Endothelial cell of umbilical vein (primary cell): ENCODE measurements around the gene SH3TC1. TPM values are rescaled to one million over a fixed set of nuclear protein-coding genes. Genes with fewer than 3 reads are reported as not detected.

Source experiments
- BruUV-seq: library from RNA; stranded (reverse); fragments of 400-500 nt; replicated peaks from 2 replicates; lab custom pipeline; 2021; lab: Mats Ljungman, UMichigan
- CTCF ChIA-PET: fragments of 300-600, 350-600 bp; sonication (Branson Sonifier 250); formaldehyde crosslinking; loops from one replicate; lab custom pipeline; 2021; ENCODE audit warnings: antibody characterized with exemption, inconsistent platforms; lab: Charles Lee
- POLR2A ChIA-PET: fragments of 300-600, 350-600 bp; sonication (Branson Sonifier 250); formaldehyde crosslinking; loops from one replicate; lab custom pipeline; 2021; ENCODE audit warnings: antibody characterized with exemption, inconsistent platforms; lab: Charles Lee
- DNase-seq: peaks from one replicate; pipeline ENCODE4 v3.0.0-alpha.2; 2011; ENCODE audit warnings: low read depth, low spot score
- FAIRE-seq: peaks from 2 replicates; lab custom pipeline; 2011; peaks lifted over from hg19 to GRCh38; lab: Jason Lieb, UNC
- H2AFZ ChIP-seq: 2 replicates; pipeline ENCODE4 v1.6.0; 2012; ENCODE audit warnings: low read depth, low read length, control low read depth, inconsistent platforms
- H3K27ac ChIP-seq: 2 replicates; pipeline ENCODE4 v1.5.1; 2011; ENCODE audit warnings: low read depth, mild to moderate bottlenecking, control low read depth, low read length, moderate library complexity; ENCODE audit not compliant: insufficient read depth
- H3K27me3 ChIP-seq, 2 experiments: 2 replicates each; pipeline versions ENCODE4 v1.6.0 to v1.6.1; 2011; ENCODE audit warnings: low read length in 2 of 2, mixed read lengths in 1 of 2; ENCODE audit not compliant: control insufficient read depth in 2 of 2, insufficient read depth in 2 of 2
- H3K36me3 ChIP-seq, 2 experiments: 2 replicates in 1 of 2; 3 replicates in 1 of 2; pipeline ENCODE4 v1.5.1; 2011; ENCODE audit warnings: low read length in 2 of 2, mild to moderate bottlenecking in 1 of 2, moderate library complexity in 1 of 2; ENCODE audit not compliant: control insufficient read depth in 2 of 2, insufficient read depth in 2 of 2; ENCODE audit errors: extremely low read depth in 1 of 2
- H3K4me1 ChIP-seq: 3 replicates; pipeline ENCODE4 v1.5.1; 2011; ENCODE audit warnings: mild to moderate bottlenecking, low read length; ENCODE audit not compliant: control insufficient read depth, insufficient read depth; ENCODE audit errors: extremely low read depth
- H3K4me2 ChIP-seq: 2 replicates; pipeline ENCODE4 v1.6.1; 2011; ENCODE audit warnings: low read length, control low read depth, mixed read lengths; ENCODE audit not compliant: insufficient read depth
- H3K4me3 ChIP-seq, 3 experiments: fragments of 200-600 bp in 1 of 3; sonication (generic), shearing (Covaris generic) in 1 of 3; replicated peaks in 1 of 3; 2 replicates each; pipeline ENCODE4 v1.5.1; 2011 to 2016; ENCODE audit warnings: control low read depth in 3 of 3, low read length in 3 of 3, mild to moderate bottlenecking in 2 of 3, inconsistent platforms in 1 of 3, low read depth in 1 of 3, moderate library complexity in 1 of 3; ENCODE audit not compliant: insufficient read depth in 1 of 3
- H3K79me2 ChIP-seq: 2 replicates; pipeline ENCODE4 v1.6.0; 2012; ENCODE audit warnings: low read length, inconsistent platforms; ENCODE audit not compliant: control insufficient read depth, insufficient read depth
- H3K9ac ChIP-seq: replicated peaks from 2 replicates; pipeline ENCODE3; 2011; ENCODE audit warnings: low read length, control low read depth; ENCODE audit not compliant: insufficient read depth; ENCODE audit errors: extremely low read depth
- H3K9me1 ChIP-seq: replicated peaks from 3 replicates; pipeline ENCODE4 v1.6.0; 2011; ENCODE audit warnings: mild to moderate bottlenecking, low read length; ENCODE audit not compliant: control insufficient read depth, insufficient read depth; ENCODE audit errors: extremely low read depth
- H3K9me3 ChIP-seq: replicated peaks from 2 replicates; pipeline ENCODE4 v1.5.1; 2012; ENCODE audit warnings: low read length, inconsistent platforms; ENCODE audit not compliant: control insufficient read depth, insufficient read depth
- H4K20me1 ChIP-seq: replicated peaks from 2 replicates; pipeline ENCODE3; 2011; ENCODE audit warnings: mild to moderate bottlenecking, low read length; ENCODE audit not compliant: control insufficient read depth, insufficient read depth; ENCODE audit errors: extremely low read depth
- EZH2 ChIP-seq: IDR thresholded peaks from 2 replicates; pipeline ENCODE4 v1.6.1; 2012; ENCODE audit warnings: borderline replicate concordance, low read depth, mild to moderate bottlenecking, moderate library complexity, low read length, inconsistent platforms; ENCODE audit not compliant: severe bottlenecking
- FOS ChIP-seq: IDR thresholded peaks from 2 replicates; pipeline ENCODE4 v1.6.1; 2011; ENCODE audit warnings: mild to moderate bottlenecking, low read length, moderate library complexity, borderline replicate concordance; ENCODE audit not compliant: insufficient read depth
- GATA2 ChIP-seq: IDR thresholded peaks from 2 replicates; pipeline ENCODE4 v1.7.0; 2011; ENCODE audit warnings: low read depth, mild to moderate bottlenecking, moderate library complexity, mixed read lengths, low read length; ENCODE audit not compliant: insufficient read length, insufficient read depth
- POLR2AphosphoS5 ChIP-seq: IDR thresholded peaks from 2 replicates; pipeline ENCODE4 v1.6.1; 2012; ENCODE audit warnings: low read depth, mild to moderate bottlenecking, control low read depth, low read length, moderate library complexity; ENCODE audit not compliant: insufficient read depth
- dilution Hi-C: fragments of 300-500 bp; cut with MboI; formaldehyde crosslinking; loops from one replicate; pipeline ENCODE4 v1.15.0; 2019; ENCODE audit warnings: low sequenced_read_pairs; ENCODE audit not compliant: extremely low pct_ligation_motif_present
- intact Hi-C: fragments of 100-400 bp; cut with micrococcal nuclease; formaldehyde crosslinking; loops from one replicate; pipeline ENCODE4 v1.10.0; 2022
- polyA plus RNA-seq, 4 experiments: library from polyadenylated mRNA; depleted of rRNA in 3 of 4; stranded (reverse) in 3 of 4; unstranded in 1 of 4; fragments of >200 nt; gene quantifications; 2 replicates each; pipeline versions ENCODE4 v1.2.1 to v1.2.3, GENCODE V29; 2011 to 2012; ENCODE audit warnings: missing spikeins in 1 of 4
- total RNA-seq: library from RNA; stranded (reverse); gene quantifications from 2 replicates; pipeline ENCODE4 v1.2.3, GENCODE V29; 2021
- TF ChIP-seq, protein P1 (sequence below): IDR thresholded peaks from 2 replicates; pipeline ENCODE4 v1.6.1; 2011; ENCODE audit not compliant: insufficient read depth, insufficient read length
- TF ChIP-seq, protein P2 (sequence below), 2 donors: IDR thresholded peaks; 1 replicate in 1 of 2; 2 replicates in 1 of 2; pipeline ENCODE4 v1.5.1; 2011; ENCODE audit warnings: low read length in 2 of 2, mild to moderate bottlenecking in 2 of 2, moderate library complexity in 2 of 2, control low read depth in 1 of 2, inconsistent platforms in 1 of 2, low read depth in 1 of 2; ENCODE audit not compliant: insufficient read depth in 1 of 2; ENCODE audit errors: extremely low read depth in 1 of 2

Gene SH3TC1
- total and polyA plus RNA-seq, 2 donors (not counting 3 experiments of a cell fraction or from before 2014, with no cell fraction given): 96.5 to 192 TPM

GRCh38 chr4:8227201-8227770 lies 28.2 kb downstream of the SH3TC1 start:
- Histone ChIP-seq H4K20me1 (no peaks in the 10 kb centered on the region), H3K4me2 (no peak overlapping the region), H3K36me3 (peaks cover 26 to 75% of the 10 kb centered on the region in 2 experiments), H2AFZ (no peak overlapping the region), H3K4me1 (peaks cover 6% of the 10 kb centered on the region), H3K27me3 (no peaks in the 10 kb centered on the region), H3K27ac (no peak overlapping the region), H3K79me2 (peaks cover 6% of the 10 kb centered on the region), H3K9me1 (no peaks in the 10 kb centered on the region), H3K9ac (no peak overlapping the region), H3K9me3 (no peaks in the 10 kb centered on the region), H3K4me3 (no peak overlapping the region)
- dilution Hi-C loops: no loop called here
- TSS peak; percentile 19 for BruUV-seq
- DNase-seq (no peak), FAIRE-seq (no peak)
- intact Hi-C loops: no loop called here
- TF ChIP-seq EZH2 (no peak), GATA2 (no peak), POLR2AphosphoS5 (no peak), FOS (no peak)
- TF ChIP-seq, protein P1, sequence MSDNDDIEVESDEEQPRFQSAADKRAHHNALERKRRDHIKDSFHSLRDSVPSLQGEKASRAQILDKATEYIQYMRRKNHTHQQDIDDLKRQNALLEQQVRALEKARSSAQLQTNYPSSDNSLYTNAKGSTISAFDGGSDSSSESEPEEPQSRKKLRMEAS: no peak
- TF ChIP-seq, protein P2, sequence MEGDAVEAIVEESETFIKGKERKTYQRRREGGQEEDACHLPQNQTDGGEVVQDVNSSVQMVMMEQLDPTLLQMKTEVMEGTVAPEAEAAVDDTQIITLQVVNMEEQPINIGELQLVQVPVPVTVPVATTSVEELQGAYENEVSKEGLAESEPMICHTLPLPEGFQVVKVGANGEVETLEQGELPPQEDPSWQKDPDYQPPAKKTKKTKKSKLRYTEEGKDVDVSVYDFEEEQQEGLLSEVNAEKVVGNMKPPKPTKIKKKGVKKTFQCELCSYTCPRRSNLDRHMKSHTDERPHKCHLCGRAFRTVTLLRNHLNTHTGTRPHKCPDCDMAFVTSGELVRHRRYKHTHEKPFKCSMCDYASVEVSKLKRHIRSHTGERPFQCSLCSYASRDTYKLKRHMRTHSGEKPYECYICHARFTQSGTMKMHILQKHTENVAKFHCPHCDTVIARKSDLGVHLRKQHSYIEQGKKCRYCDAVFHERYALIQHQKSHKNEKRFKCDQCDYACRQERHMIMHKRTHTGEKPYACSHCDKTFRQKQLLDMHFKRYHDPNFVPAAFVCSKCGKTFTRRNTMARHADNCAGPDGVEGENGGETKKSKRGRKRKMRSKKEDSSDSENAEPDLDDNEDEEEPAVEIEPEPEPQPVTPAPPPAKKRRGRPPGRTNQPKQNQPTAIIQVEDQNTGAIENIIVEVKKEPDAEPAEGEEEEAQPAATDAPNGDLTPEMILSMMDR (IDR thresholded peaks at IDR 0.05; ENCODE audit: extremely low read depth in 1 of 2, insufficient read depth in 1 of 2, low read depth in 1 of 2, low read length in 2 of 2): no peak
- POLR2A ChIA-PET: no interaction called here
- CTCF ChIA-PET: interaction anchor here (0.9 to 3.3 kb wide), 5 partner anchors 15 to 183 kb away, joined by 3 to 25 read pairs (median 11); no protein-coding TSS in a partner anchor
